Tibial nerve (tissue), 4 donors: ENCODE measurements around the gene ZDHHC7. TPM values are rescaled to one million over a fixed set of nuclear protein-coding genes. Genes with fewer than 3 reads are reported as not detected.

ENCODE experiments used
- DNase-seq, 2 donors: peaks; one replicate each; pipeline ENCODE4 v3.0.0-alpha.2; 2019; ENCODE audit warnings: low spot score in 2 of 2
- H3K27ac ChIP-seq, 4 donors: fragments of 200-600 bp; sonication (generic) in 3 of 4; one replicate each; pipeline ENCODE4 v1.5.1; 2017 to 2019; ENCODE audit warnings: mild to moderate bottlenecking in 1 of 4
- H3K27me3 ChIP-seq, 2 donors: fragments of 200-600 bp; sonication (generic) in 1 of 2; one replicate each; pipeline versions ENCODE4 v1.5.1 to v1.6.0; 2017 to 2019
- H3K36me3 ChIP-seq, 3 donors: fragments of 200-600 bp; sonication (generic); one replicate each; pipeline ENCODE4 v1.5.1; 2018 to 2019
- H3K4me1 ChIP-seq, 4 donors: fragments of 200-600 bp; sonication (generic) in 3 of 4; one replicate each; pipeline ENCODE4 v1.5.1; 2017 to 2019
- H3K4me3 ChIP-seq, 4 donors: fragments of 200-600 bp; sonication (generic) in 3 of 4; one replicate each; pipeline ENCODE4 v1.5.1; 2017 to 2019; ENCODE audit warnings: mild to moderate bottlenecking in 1 of 4, moderate library complexity in 1 of 4
- H3K9me3 ChIP-seq, 4 donors: fragments of 200-600 bp; sonication (generic) in 3 of 4; one replicate each; pipeline ENCODE4 v1.5.1; 2017 to 2019
- EP300 ChIP-seq, 2 donors: sonication (generic); formaldehyde crosslinking; IDR thresholded peaks; one replicate each; pipeline ENCODE4 v1.6.1; 2017; ENCODE audit warnings: antibody characterized with exemption in 2 of 2, mild to moderate bottlenecking in 1 of 2
- POLR2A ChIP-seq, 2 donors: fragments of 450-650 bp; IDR thresholded peaks; one replicate each; pipeline ENCODE4 v1.6.1; 2017; ENCODE audit warnings: antibody characterized with exemption in 2 of 2, mild to moderate bottlenecking in 2 of 2, moderate library complexity in 2 of 2
- WGBS, 2 donors: methylation state at CpG; one replicate each; pipeline ENCODE4 v1.1.5; 2018; 5-methylcytosine and 5-hydroxymethylcytosine counted together
- total RNA-seq, 4 donors: library from RNA; depleted of rRNA; stranded (reverse); fragments of >200 nt; gene quantifications; one replicate each; pipeline ENCODE4 v1.1.0, GENCODE V29; 2016
- TF ChIP-seq, protein P1 (sequence below), 5 experiments: fragments of 200-600 bp in 3 of 5; fragments of 450-650 bp in 2 of 5; sonication (generic) in 3 of 5; IDR thresholded peaks; one replicate each; pipeline ENCODE4 v1.5.1; 2016 to 2019; ENCODE audit warnings: antibody characterized with exemption in 5 of 5, mild to moderate bottlenecking in 3 of 5, moderate library complexity in 2 of 5

Gene ZDHHC7
- total RNA-seq, 4 donors from 2014 or later = 58.1 to 75.6 (median 62.6) TPM

DNA sequence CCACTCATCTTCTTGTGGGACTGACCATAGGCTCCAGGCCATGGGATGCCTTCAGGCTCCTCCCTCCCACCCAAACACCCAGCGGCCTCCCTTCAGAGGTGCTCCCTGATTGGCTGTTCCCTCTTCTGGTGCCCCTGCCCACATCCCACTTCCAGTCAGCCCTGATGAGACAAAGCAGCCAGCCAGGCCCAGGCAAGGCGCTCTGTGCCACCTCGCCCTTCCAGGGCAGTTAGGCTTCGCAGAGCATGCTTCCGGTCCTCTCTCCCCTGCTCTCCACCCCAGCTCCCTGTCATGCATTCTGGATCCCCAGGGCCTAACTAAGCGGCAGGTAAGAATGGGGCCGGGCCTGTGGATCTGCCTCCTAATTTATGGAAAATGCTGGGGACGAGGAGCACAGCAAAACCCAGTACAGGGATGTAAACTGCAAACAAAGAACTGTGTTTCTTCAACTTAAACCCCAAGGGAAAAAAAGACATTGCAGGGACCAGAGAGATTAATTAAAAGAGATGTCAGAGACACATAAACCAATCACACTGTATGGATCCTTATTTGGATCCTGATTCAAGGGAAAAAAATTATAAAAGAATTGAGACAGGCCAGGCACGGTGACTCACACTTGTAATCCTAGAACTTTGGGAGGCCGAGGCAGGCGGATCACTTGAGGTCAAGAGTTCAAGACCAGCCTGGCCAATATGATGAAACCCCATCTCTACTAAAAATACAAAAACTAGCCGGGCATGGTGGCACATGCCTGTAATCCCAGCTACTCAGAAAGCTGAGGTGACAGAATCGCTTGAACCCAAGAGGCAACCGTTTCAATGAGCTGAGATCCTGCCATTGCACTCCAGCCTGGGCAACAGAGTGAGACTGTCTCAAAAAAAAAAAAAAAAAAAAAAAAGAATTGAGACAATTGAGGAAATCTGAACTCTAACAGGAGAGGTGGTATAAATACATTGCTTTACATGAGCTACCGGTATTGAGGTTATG, 26.0 kb downstream of the ZDHHC7 start:
- no peak for DNase-seq
- H3K4me3 ChIP-seq = no peak overlapping the region
- TF ChIP-seq EP300 (IDR thresholded peaks at IDR 0.05) (no peak), POLR2A (IDR thresholded peaks at IDR 0.05) (no peak)
- TF ChIP-seq, protein P1, sequence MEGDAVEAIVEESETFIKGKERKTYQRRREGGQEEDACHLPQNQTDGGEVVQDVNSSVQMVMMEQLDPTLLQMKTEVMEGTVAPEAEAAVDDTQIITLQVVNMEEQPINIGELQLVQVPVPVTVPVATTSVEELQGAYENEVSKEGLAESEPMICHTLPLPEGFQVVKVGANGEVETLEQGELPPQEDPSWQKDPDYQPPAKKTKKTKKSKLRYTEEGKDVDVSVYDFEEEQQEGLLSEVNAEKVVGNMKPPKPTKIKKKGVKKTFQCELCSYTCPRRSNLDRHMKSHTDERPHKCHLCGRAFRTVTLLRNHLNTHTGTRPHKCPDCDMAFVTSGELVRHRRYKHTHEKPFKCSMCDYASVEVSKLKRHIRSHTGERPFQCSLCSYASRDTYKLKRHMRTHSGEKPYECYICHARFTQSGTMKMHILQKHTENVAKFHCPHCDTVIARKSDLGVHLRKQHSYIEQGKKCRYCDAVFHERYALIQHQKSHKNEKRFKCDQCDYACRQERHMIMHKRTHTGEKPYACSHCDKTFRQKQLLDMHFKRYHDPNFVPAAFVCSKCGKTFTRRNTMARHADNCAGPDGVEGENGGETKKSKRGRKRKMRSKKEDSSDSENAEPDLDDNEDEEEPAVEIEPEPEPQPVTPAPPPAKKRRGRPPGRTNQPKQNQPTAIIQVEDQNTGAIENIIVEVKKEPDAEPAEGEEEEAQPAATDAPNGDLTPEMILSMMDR (IDR thresholded peaks at IDR 0.05) = no peak
- WGBS, 2 donors = 73 to 74% methylated on average over 15 of the region's 15 CpGs
- H3K27me3 ChIP-seq = no peaks in the 10 kb centered on the region
- peak overlapping the region in 2 of 4 donors; percentile 59 to 72 for H3K27ac ChIP-seq
- no peaks in the 10 kb centered on the region for H3K9me3 ChIP-seq
- peaks cover 0 to 48% (median 18%) of the 10 kb centered on the region in 4 donors for H3K4me1 ChIP-seq
- H3K36me3 ChIP-seq = peaks cover 5 to 71% (median 9%) of the 10 kb centered on the region in 3 donors

DNA sequence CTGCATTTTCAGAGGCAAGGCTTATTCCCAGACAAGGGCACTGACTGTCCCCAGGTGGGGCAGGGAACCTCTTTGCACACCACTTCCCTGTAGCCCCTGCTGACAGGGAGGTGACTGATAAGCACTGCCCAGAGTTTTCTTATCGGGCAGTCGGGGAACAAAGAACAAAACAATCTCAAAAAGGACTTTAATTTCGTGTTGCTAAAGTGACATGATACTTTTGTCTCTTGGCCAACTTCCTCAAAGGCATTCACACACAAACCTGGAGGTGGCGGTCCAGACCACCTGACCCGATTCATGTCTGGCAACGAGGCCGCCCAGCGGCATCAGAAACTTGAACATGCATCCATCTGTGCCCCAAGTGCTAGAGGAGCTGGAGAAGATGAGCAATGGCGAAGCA, 28.9 kb downstream of the ZDHHC7 start:
- DNase-seq = no peak
- Histone ChIP-seq H3K27me3 (no peaks in the 10 kb centered on the region), H3K27ac (peak overlapping the region in 2 of 4 donors; percentile 59 to 71), H3K9me3 (no peaks in the 10 kb centered on the region), H3K4me1 (peaks cover 0 to 64% (median 19%) of the 10 kb centered on the region in 4 donors), H3K4me3 (no peak overlapping the region), H3K36me3 (peaks cover 0 to 67% (median 2%) of the 10 kb centered on the region in 3 donors)
- TF ChIP-seq POLR2A (IDR thresholded peaks at IDR 0.05) = no peak
- TF ChIP-seq, protein P1 (IDR thresholded peaks at IDR 0.05) = no peak
- no peak for TF ChIP-seq EP300 (IDR thresholded peaks at IDR 0.05)
- 66% methylated on average over 9 of the region's 9 CpGs for WGBS, 2 donors

DNA sequence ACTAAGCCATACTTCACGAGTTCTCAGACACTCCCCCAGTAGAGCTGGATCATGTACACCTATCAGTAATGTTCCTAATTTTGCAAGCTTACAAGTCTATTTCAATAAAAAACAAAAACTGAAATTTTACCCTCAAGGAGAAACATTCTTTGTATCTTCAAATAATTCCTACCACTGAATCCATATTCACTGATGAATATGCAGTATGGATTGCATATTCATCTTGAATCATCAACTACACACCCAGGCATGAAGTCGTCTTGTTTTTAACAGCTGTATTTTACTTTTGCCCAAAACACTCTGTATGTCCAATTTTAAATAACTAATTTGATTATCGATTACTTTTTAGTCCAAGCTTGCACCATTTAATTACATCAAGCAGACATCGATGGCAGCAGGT, 31.8 kb downstream of the ZDHHC7 start:
- H3K27me3 ChIP-seq = no peaks in the 10 kb centered on the region
- no peak for DNase-seq
- TF ChIP-seq, protein P1 (IDR thresholded peaks at IDR 0.05) = no peak
- no peak for TF ChIP-seq POLR2A (IDR thresholded peaks at IDR 0.05)
- no peak for TF ChIP-seq EP300 (IDR thresholded peaks at IDR 0.05)
- WGBS, 2 donors = 73 to 81% methylated on average over 4 of the region's 4 CpGs
- no peak overlapping the region for H3K27ac ChIP-seq
- no peaks in the 10 kb centered on the region for H3K9me3 ChIP-seq
- peaks cover 0 to 52% (median 15%) of the 10 kb centered on the region in 4 donors for H3K4me1 ChIP-seq
- H3K36me3 ChIP-seq = peaks cover 0 to 81% (median 4%) of the 10 kb centered on the region in 3 donors
- no peak overlapping the region for H3K4me3 ChIP-seq

DNA sequence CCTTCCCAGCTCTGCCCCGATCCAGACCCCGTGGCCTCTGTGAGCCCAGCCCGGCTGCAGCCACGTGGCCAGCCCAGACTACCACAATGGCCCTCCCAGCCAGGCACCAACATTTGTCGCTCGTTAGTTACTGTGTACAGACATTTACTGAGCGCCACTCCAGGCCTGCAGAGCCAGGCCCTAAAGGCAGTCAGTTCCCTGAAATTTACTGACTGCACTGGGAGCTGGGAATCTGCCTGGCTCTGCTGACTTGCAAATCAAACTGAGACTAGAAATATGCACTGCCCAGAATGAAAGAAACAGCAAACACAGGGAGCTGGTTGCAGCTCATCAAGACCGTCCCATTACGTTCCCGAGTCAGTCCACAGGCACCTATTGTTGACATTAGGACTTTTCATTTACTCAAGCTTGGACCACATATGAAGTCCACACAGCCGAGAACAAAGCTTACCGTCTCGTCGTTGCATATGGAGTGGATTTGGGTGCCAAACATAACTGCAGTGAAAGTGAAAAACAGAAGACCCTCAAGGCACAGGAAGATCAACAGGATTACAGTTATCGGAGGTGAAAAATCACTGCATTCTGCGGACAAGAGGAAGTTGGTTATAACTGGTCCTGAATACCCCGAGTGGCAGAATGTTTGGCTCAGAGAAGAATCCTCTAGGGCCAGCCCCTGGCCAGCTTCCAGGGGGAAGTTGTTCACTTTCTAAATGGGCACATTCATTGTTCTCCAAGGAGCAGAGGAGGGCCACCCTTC, 34.5 kb downstream of the ZDHHC7 start:
- Histone ChIP-seq H3K4me1 (peaks cover 0 to 32% (median 11%) of the 10 kb centered on the region in 4 donors), H3K4me3 (no peak overlapping the region), H3K9me3 (no peaks in the 10 kb centered on the region), H3K36me3 (peaks cover 0 to 79% (median 4%) of the 10 kb centered on the region in 3 donors), H3K27me3 (no peaks in the 10 kb centered on the region), H3K27ac (peak overlapping the region in 2 of 4 donors; percentile 64 to 76)
- DNase-seq = peak; percentile 51 to 58
- 41 to 45% methylated on average over 16 to 17 of the region's 17 CpGs for WGBS, 2 donors
- TF ChIP-seq, protein P1 (IDR thresholded peaks at IDR 0.05) = no peak
- TF ChIP-seq POLR2A (IDR thresholded peaks at IDR 0.05) = no peak
- peak in 1 of 2 donors; percentile 53 for TF ChIP-seq EP300 (IDR thresholded peaks at IDR 0.05)
